SK-N-SH treated with all-trans-retinoic acid at 6 μM for 48 hours (cell line): ENCODE measurements around the gene IFNB1.
A peak's percentile ranks its signal among the peaks of the same experiment; 100 is the strongest.

Experiments
- ATAC-seq: fragments of 200-7000 bp; cut with Tn5 transposase; 3 replicates; pipeline ENCODE4 v1.9.1; 2020; ENCODE audit warnings: mild to moderate bottlenecking, moderate library complexity
- ARNTL ChIP-seq: fragments of 450-650 bp; formaldehyde crosslinking; IDR thresholded peaks from 2 replicates; pipeline ENCODE4 v1.5.0; 2020; ENCODE audit warnings: low read depth, mild to moderate bottlenecking, moderate library complexity, borderline replicate concordance
- BACH2 ChIP-seq: fragments of 250-450 bp; sonication (Bioruptor Pico); IDR thresholded peaks from 2 replicates; pipeline ENCODE4 v1.9.0; 2021; ENCODE audit warnings: mild to moderate bottlenecking, borderline replicate concordance
- CSDC2 ChIP-seq: fragments of 250-450 bp; sonication (Bioruptor Pico); IDR thresholded peaks from 2 replicates; pipeline ENCODE4 v1.5.0; 2020; ENCODE audit warnings: mild to moderate bottlenecking, moderate library complexity
- ESRRG ChIP-seq: fragments of 250-450 bp; sonication (Bioruptor Pico); IDR thresholded peaks from 2 replicates; pipeline ENCODE4 v1.6.1; 2021; ENCODE audit warnings: mild to moderate bottlenecking
- GLIS3 ChIP-seq: fragments of 250-450 bp; sonication (Bioruptor Pico); IDR thresholded peaks from 2 replicates; pipeline ENCODE4 v1.5.0; 2020; ENCODE audit warnings: mild to moderate bottlenecking, moderate library complexity
- ISL1 ChIP-seq: fragments of 250-450 bp; sonication (Bioruptor Pico); IDR thresholded peaks from 2 replicates; pipeline ENCODE4 v2.1.2; 2022; ENCODE audit warnings: mild to moderate bottlenecking, moderate library complexity
- OSR1 ChIP-seq: fragments of 250-450 bp; sonication (Bioruptor Pico); IDR thresholded peaks from 2 replicates; pipeline ENCODE4 v1.8.0; 2022; ENCODE audit warnings: moderate library complexity, mild to moderate bottlenecking, inconsistent platforms
- PPARA ChIP-seq: fragments of 250-450 bp; sonication (Bioruptor Pico); IDR thresholded peaks from 2 replicates; pipeline ENCODE4 v1.5.0; 2020; ENCODE audit warnings: mild to moderate bottlenecking, borderline replicate concordance
- RARB ChIP-seq: fragments of 250-450 bp; sonication (Bioruptor Pico); IDR thresholded peaks from 2 replicates; pipeline ENCODE4 v1.8.0; 2021; ENCODE audit warnings: mild to moderate bottlenecking, moderate library complexity
- SNAI2 ChIP-seq: fragments of 250-450 bp; sonication (Bioruptor Pico); IDR thresholded peaks from 2 replicates; pipeline ENCODE4 v1.5.0; 2020; ENCODE audit warnings: mild to moderate bottlenecking, moderate library complexity
- TCF4 ChIP-seq: fragments of 250-450 bp; sonication (Bioruptor Pico); IDR thresholded peaks from 2 replicates; pipeline ENCODE4 v1.8.0; 2021; ENCODE audit warnings: mild to moderate bottlenecking, moderate library complexity, borderline replicate concordance
- TOX ChIP-seq: fragments of 250-450 bp; sonication (Bioruptor Pico); IDR thresholded peaks from 2 replicates; pipeline ENCODE4 v1.8.0; 2021; ENCODE audit warnings: mild to moderate bottlenecking, moderate library complexity, borderline replicate concordance
- ZC3H10 ChIP-seq: fragments of 250-450 bp; sonication (Bioruptor Pico); IDR thresholded peaks from 2 replicates; pipeline ENCODE4 v1.5.1; 2021; ENCODE audit warnings: mild to moderate bottlenecking, moderate library complexity
- ZFP30 ChIP-seq: fragments of 450-650 bp; formaldehyde crosslinking; IDR thresholded peaks from 2 replicates; pipeline ENCODE4 v1.5.0; 2022; ENCODE audit warnings: mild to moderate bottlenecking, moderate library complexity
- ZNF565 ChIP-seq: fragments of 450-650 bp; formaldehyde crosslinking; conservative IDR thresholded peaks from 2 replicates; pipeline ENCODE4 v1.5.0; 2020; ENCODE audit warnings: low read depth, mild to moderate bottlenecking, moderate library complexity
- ZNF70 ChIP-seq: fragments of 450-650 bp; formaldehyde crosslinking; IDR thresholded peaks from 2 replicates; pipeline ENCODE4 v1.5.0; 2020; ENCODE audit warnings: mild to moderate bottlenecking, moderate library complexity
- TF ChIP-seq, protein P1 (sequence below): fragments of 250-450 bp; sonication (Bioruptor Pico); IDR thresholded peaks from 2 replicates; pipeline ENCODE4 v1.8.0; 2021; ENCODE audit warnings: low read depth, mild to moderate bottlenecking, moderate library complexity, borderline replicate concordance
- TF ChIP-seq, protein P2 (sequence below): fragments of 250-450 bp; sonication (Bioruptor Pico); IDR thresholded peaks from 2 replicates; pipeline ENCODE4 v1.5.0; 2020; ENCODE audit warnings: mild to moderate bottlenecking, moderate library complexity
- TF ChIP-seq, protein P3 (sequence below): fragments of 250-450 bp; sonication (Bioruptor Pico); IDR thresholded peaks from 2 replicates; pipeline ENCODE4 v1.8.0; 2020; ENCODE audit warnings: mild to moderate bottlenecking, moderate library complexity, borderline replicate concordance
- TF ChIP-seq, protein P4 (sequence below): fragments of 250-450 bp; sonication (Bioruptor Pico); IDR thresholded peaks from 2 replicates; pipeline ENCODE4 v1.5.1; 2020; ENCODE audit warnings: low read depth, mild to moderate bottlenecking, moderate library complexity
- TF ChIP-seq, protein P5 (sequence below): fragments of 250-450 bp; sonication (Bioruptor Pico); IDR thresholded peaks from 2 replicates; pipeline ENCODE4 v1.5.1; 2021; ENCODE audit warnings: mild to moderate bottlenecking, moderate library complexity

IFNB1 gene

DNA sequence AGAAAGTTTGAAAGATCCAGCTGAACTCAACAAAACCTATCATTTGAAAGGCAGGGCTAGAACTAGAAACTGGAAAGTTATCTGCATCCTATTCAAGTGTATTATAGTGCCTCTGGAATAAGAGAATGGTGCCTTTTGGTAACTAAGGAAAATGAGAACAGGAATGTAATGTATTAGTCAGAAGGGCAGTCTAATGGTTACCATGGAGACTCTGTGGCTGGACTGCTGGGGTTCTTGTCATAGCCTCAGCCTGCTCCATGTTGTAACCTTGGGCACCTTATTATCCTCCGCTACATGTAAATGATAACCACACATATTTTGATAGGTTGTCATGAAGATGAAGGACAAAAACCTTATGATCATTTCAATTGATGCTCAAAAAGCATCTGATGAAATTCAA, 24.6 kb upstream of the IFNB1 start:
- 0 out of 3 replicates have a peak, but pooled peaks have one; percentile 37 for ATAC-seq
- no peak for TF ChIP-seq TOX (CRISPR knock-in tag)
- TF ChIP-seq ZNF565 (CRISPR knock-in tag): no peak
- no peak for TF ChIP-seq TCF4
- TF ChIP-seq, protein P1, sequence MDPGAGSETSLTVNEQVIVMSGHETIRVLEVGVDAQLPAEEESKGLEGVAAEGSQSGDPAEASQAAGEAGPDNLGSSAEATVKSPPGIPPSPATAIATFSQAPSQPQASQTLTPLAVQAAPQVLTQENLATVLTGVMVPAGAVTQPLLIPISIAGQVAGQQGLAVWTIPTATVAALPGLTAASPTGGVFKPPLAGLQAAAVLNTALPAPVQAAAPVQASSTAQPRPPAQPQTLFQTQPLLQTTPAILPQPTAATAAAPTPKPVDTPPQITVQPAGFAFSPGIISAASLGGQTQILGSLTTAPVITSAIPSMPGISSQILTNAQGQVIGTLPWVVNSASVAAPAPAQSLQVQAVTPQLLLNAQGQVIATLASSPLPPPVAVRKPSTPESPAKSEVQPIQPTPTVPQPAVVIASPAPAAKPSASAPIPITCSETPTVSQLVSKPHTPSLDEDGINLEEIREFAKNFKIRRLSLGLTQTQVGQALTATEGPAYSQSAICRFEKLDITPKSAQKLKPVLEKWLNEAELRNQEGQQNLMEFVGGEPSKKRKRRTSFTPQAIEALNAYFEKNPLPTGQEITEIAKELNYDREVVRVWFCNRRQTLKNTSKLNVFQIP (CRISPR knock-in tag): no peak

DNA sequence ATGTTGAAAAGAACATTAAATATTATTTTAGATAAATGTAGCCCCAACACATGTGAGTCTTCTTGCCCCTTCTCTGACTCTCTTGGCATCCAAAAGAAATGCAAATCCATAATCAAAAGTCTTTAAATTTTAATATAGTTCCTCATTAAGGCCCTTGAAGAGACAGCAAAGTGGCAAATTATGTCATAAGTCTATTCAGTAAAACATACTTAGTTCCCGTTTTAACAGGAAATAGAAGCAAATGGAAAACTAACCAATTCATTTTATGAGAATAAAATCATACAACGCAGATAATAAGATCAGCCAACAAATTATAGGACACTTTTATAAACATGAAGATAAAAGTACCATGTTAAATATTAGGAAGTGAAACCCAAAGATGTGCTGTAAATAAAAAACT, 20.1 kb upstream of the IFNB1 start:
- TF ChIP-seq ARNTL (CRISPR knock-in tag) (no peak), ZNF70 (no peak), ZFP30 (CRISPR knock-in tag) (no peak), RARB (CRISPR knock-in tag) (no peak), ESRRG (CRISPR knock-in tag) (no peak), ZC3H10 (CRISPR knock-in tag) (no peak), TOX (CRISPR knock-in tag) (no peak), TCF4 (no peak), CSDC2 (no peak), BACH2 (CRISPR knock-in tag) (no peak), OSR1 (CRISPR knock-in tag) (no peak), GLIS3 (CRISPR knock-in tag) (no peak), ZNF565 (CRISPR knock-in tag) (no peak), SNAI2 (no peak)
- TF ChIP-seq, protein P2, sequence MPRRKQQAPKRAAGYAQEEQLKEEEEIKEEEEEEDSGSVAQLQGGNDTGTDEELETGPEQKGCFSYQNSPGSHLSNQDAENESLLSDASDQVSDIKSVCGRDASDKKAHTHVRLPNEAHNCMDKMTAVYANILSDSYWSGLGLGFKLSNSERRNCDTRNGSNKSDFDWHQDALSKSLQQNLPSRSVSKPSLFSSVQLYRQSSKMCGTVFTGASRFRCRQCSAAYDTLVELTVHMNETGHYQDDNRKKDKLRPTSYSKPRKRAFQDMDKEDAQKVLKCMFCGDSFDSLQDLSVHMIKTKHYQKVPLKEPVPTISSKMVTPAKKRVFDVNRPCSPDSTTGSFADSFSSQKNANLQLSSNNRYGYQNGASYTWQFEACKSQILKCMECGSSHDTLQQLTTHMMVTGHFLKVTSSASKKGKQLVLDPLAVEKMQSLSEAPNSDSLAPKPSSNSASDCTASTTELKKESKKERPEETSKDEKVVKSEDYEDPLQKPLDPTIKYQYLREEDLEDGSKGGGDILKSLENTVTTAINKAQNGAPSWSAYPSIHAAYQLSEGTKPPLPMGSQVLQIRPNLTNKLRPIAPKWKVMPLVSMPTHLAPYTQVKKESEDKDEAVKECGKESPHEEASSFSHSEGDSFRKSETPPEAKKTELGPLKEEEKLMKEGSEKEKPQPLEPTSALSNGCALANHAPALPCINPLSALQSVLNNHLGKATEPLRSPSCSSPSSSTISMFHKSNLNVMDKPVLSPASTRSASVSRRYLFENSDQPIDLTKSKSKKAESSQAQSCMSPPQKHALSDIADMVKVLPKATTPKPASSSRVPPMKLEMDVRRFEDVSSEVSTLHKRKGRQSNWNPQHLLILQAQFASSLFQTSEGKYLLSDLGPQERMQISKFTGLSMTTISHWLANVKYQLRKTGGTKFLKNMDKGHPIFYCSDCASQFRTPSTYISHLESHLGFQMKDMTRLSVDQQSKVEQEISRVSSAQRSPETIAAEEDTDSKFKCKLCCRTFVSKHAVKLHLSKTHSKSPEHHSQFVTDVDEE (CRISPR knock-in tag): no peak
- TF ChIP-seq, protein P3, sequence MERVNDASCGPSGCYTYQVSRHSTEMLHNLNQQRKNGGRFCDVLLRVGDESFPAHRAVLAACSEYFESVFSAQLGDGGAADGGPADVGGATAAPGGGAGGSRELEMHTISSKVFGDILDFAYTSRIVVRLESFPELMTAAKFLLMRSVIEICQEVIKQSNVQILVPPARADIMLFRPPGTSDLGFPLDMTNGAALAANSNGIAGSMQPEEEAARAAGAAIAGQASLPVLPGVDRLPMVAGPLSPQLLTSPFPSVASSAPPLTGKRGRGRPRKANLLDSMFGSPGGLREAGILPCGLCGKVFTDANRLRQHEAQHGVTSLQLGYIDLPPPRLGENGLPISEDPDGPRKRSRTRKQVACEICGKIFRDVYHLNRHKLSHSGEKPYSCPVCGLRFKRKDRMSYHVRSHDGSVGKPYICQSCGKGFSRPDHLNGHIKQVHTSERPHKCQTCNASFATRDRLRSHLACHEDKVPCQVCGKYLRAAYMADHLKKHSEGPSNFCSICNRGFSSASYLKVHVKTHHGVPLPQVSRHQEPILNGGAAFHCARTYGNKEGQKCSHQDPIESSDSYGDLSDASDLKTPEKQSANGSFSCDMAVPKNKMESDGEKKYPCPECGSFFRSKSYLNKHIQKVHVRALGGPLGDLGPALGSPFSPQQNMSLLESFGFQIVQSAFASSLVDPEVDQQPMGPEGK (CRISPR knock-in tag): no peak
- TF ChIP-seq, protein P4, sequence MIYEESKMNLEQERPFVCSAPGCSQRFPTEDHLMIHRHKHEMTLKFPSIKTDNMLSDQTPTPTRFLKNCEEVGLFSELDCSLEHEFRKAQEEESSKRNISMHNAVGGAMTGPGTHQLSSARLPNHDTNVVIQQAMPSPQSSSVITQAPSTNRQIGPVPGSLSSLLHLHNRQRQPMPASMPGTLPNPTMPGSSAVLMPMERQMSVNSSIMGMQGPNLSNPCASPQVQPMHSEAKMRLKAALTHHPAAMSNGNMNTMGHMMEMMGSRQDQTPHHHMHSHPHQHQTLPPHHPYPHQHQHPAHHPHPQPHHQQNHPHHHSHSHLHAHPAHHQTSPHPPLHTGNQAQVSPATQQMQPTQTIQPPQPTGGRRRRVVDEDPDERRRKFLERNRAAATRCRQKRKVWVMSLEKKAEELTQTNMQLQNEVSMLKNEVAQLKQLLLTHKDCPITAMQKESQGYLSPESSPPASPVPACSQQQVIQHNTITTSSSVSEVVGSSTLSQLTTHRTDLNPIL (CRISPR knock-in tag): no peak

DNA sequence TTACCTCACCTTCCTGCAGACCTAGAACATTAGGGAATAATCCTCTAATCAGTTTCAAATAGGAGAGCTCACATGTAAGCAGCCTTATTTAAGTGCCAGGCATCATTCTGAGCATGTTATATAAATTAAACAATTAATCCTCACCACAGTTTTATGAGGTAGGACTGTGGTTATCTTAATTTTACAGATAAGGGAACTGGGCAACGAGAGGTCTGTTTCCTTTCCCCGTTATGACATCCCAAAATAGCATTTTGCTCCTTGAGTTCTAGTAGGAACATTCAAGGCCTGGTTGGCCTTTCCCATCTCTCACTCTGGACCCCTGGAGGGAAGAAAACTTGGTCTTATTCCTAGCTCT, 19.1 kb upstream of the IFNB1 start:
- ATAC-seq: no peak
- no peak for TF ChIP-seq SNAI2
- TF ChIP-seq ISL1 (CRISPR knock-in tag): no peak
- TF ChIP-seq PPARA: no peak
- TF ChIP-seq, protein P4 (CRISPR knock-in tag): no peak
- TF ChIP-seq, protein P5, sequence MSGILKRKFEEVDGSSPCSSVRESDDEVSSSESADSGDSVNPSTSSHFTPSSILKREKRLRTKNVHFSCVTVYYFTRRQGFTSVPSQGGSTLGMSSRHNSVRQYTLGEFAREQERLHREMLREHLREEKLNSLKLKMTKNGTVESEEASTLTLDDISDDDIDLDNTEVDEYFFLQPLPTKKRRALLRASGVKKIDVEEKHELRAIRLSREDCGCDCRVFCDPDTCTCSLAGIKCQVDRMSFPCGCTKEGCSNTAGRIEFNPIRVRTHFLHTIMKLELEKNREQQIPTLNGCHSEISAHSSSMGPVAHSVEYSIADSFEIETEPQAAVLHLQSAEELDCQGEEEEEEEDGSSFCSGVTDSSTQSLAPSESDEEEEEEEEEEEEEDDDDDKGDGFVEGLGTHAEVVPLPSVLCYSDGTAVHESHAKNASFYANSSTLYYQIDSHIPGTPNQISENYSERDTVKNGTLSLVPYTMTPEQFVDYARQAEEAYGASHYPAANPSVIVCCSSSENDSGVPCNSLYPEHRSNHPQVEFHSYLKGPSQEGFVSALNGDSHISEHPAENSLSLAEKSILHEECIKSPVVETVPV (CRISPR knock-in tag): no peak
- TF ChIP-seq CSDC2: no peak
- no peak for TF ChIP-seq ESRRG (CRISPR knock-in tag)

More for the DNA sequence above, 20.1 kb upstream of the IFNB1 start:
- ATAC-seq: no peak
